ENCODE results near the gene SEC16A.

Gene SEC16A

GRCh38 chr9:136495238-136495800, 12.5 kb upstream of the SEC16A start:
- no peak for DNase-seq (ENCODE audit: low read depth)
- TF ChIP-seq, protein P1, sequence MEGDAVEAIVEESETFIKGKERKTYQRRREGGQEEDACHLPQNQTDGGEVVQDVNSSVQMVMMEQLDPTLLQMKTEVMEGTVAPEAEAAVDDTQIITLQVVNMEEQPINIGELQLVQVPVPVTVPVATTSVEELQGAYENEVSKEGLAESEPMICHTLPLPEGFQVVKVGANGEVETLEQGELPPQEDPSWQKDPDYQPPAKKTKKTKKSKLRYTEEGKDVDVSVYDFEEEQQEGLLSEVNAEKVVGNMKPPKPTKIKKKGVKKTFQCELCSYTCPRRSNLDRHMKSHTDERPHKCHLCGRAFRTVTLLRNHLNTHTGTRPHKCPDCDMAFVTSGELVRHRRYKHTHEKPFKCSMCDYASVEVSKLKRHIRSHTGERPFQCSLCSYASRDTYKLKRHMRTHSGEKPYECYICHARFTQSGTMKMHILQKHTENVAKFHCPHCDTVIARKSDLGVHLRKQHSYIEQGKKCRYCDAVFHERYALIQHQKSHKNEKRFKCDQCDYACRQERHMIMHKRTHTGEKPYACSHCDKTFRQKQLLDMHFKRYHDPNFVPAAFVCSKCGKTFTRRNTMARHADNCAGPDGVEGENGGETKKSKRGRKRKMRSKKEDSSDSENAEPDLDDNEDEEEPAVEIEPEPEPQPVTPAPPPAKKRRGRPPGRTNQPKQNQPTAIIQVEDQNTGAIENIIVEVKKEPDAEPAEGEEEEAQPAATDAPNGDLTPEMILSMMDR (IDR thresholded peaks at IDR 0.05; ENCODE audit: control insufficient read depth, extremely low read depth, insufficient read depth): no peak
- H3K4me3 ChIP-seq (ENCODE audit: low read depth, low read length): no peak overlapping the region

GRCh38 chr9:136494531-136495215, 11.8 kb upstream of the SEC16A start:
- H3K4me3 ChIP-seq (ENCODE audit: low read depth, low read length): no peak overlapping the region
- TF ChIP-seq, protein P1 (IDR thresholded peaks at IDR 0.05; ENCODE audit: control insufficient read depth, extremely low read depth, insufficient read depth): no peak
- no peak for DNase-seq (ENCODE audit: low read depth)

GRCh38 chr9:136494012-136494411, 11.2 kb upstream of the SEC16A start:
- H3K4me3 ChIP-seq (ENCODE audit: low read depth, low read length): no peak overlapping the region
- no peak for DNase-seq (ENCODE audit: low read depth)
- TF ChIP-seq, protein P1 (IDR thresholded peaks at IDR 0.05; ENCODE audit: control insufficient read depth, extremely low read depth, insufficient read depth): no peak

GRCh38 chr9:136493567-136493971, 10.7 kb upstream of the SEC16A start:
- H3K4me3 ChIP-seq (ENCODE audit: low read depth, low read length): no peak overlapping the region
- DNase-seq (ENCODE audit: low read depth): no peak
- TF ChIP-seq, protein P1 (IDR thresholded peaks at IDR 0.05; ENCODE audit: control insufficient read depth, extremely low read depth, insufficient read depth): no peak

DNA sequence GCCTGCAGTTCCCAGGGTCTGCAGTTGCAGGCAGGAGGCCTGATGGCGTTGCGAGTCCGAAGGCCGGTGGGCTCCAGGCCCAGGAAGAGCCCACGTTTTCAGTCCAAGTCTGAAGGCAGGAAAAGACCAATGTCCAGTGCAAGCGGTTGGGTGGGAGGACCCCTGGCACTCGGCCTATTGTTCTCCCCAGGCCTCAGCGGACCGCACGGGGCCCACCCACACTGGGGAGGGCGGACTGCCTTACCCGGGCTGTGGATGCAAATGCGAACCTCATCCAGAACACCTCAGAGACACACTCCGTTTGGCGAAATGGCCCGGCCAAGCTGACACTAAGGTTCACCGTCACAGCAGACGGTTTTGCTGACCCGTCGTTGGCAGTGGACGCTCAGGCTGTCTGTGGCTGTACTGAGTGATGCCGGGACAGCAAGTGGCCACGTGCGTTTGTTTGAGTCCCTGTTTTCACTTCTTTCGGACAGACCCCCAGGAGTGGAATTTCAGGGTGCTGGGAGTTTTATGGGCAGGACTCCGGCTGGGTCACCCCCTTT, 10.2 kb upstream of the SEC16A start:
- DNase-seq (ENCODE audit: low read depth): no peak
- TF ChIP-seq, protein P1 (IDR thresholded peaks at IDR 0.05; ENCODE audit: control insufficient read depth, extremely low read depth, insufficient read depth): no peak
- no peak overlapping the region for H3K4me3 ChIP-seq (ENCODE audit: low read depth, low read length)

GRCh38 chr9:136489731-136490130, 6.9 kb upstream of the SEC16A start:
- H3K4me3 ChIP-seq (ENCODE audit: low read depth, low read length): no peak overlapping the region
- DNase-seq (ENCODE audit: low read depth): no peak
- TF ChIP-seq, protein P1 (IDR thresholded peaks at IDR 0.05; ENCODE audit: control insufficient read depth, extremely low read depth, insufficient read depth): no peak

Measured in LNCaP clone FGC (cell line).